ENCODE results near the gene RXFP4.

DNA sequence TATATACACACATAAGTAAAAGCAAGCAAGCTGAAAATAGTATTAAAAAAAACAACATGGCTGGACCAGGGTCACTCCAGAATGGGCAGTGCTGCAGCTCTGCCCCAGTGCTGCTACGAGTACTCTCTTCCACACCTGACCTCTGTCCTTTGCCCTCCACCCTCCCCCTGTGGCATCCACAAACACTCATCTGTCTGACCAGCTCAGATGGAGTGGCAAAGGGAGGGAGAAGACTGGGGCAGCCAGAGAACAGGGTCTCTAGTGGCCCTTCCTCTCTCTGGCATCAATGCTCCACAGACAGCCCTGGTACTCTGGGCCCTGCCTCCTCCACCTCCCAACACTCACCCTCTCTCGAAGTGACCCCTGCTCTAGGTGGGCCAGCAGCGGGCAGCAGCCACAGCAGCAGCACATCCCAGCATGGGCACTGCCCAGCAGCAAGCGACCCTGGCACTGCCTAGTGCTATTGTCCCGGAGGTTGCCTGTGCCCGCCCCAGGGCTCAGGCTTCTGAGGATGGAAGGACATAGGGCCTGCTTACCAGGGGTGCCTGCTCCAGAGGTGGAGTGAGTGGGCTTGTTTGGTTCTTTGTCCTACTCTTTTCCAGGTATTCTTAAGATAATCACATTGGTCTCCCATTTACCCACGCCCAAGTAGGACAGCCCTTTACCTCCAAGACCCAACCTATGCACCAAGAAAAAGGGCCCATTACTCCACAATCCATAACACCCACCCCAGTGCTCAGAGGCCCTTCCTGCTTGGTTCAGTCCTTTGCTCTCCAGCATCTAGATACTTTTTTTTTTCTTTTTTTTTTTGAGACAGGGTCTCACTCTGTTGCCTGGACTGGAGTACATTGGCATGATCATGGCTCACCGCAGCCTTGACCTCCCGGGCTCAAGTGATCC is 30.7 kb downstream of the RXFP4 start:
- TF ChIP-seq, protein P1, sequence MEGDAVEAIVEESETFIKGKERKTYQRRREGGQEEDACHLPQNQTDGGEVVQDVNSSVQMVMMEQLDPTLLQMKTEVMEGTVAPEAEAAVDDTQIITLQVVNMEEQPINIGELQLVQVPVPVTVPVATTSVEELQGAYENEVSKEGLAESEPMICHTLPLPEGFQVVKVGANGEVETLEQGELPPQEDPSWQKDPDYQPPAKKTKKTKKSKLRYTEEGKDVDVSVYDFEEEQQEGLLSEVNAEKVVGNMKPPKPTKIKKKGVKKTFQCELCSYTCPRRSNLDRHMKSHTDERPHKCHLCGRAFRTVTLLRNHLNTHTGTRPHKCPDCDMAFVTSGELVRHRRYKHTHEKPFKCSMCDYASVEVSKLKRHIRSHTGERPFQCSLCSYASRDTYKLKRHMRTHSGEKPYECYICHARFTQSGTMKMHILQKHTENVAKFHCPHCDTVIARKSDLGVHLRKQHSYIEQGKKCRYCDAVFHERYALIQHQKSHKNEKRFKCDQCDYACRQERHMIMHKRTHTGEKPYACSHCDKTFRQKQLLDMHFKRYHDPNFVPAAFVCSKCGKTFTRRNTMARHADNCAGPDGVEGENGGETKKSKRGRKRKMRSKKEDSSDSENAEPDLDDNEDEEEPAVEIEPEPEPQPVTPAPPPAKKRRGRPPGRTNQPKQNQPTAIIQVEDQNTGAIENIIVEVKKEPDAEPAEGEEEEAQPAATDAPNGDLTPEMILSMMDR (IDR thresholded peaks at IDR 0.05; ENCODE audit: insufficient read depth, low read depth, low read length), result no peak
- TF ChIP-seq EZH2 (IDR thresholded peaks at IDR 0.05; ENCODE audit: insufficient read depth, low read length), result no peak

All from astrocyte (in vitro differentiated cells and primary cell).